GM21529 (cell line): ENCODE data around the gene NCAM2.
"Not testable (repeated sequence)": the region's sequence is repeated elsewhere in the genome, so short reads cannot be mapped to it uniquely, and the experiment has no call there.

Experiments used
- ATAC-seq: cut with Tn5 transposase; IDR thresholded peaks from one replicate; pipeline ENCODE4 v1.9.1; 2021; ENCODE audit not compliant: unreplicated experiment

NCAM2 gene

GRCh38 chr21:21101911-21102310 lies 103.7 kb downstream of the NCAM2 start:
- no peak for ATAC-seq

DNA sequence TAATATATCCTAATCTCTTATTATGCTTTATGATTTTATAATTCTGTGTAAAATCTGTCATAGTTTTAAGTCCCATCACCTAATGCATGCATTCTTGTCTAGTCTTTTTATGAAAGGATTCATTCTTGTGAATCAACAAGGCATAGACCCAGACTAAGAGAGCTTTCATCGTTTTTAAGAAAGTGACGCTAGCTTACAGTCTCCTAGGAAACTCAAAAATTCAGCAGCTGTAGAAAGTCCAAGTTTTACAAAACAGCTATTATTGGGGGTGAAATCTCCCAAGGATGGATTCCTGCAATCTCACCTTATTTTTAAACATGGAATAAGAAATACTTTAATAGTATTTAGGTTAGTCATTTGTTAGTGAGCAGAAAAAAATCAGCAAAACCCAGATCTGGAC lies 104.7 kb downstream of the NCAM2 start:
- no peak for ATAC-seq

DNA sequence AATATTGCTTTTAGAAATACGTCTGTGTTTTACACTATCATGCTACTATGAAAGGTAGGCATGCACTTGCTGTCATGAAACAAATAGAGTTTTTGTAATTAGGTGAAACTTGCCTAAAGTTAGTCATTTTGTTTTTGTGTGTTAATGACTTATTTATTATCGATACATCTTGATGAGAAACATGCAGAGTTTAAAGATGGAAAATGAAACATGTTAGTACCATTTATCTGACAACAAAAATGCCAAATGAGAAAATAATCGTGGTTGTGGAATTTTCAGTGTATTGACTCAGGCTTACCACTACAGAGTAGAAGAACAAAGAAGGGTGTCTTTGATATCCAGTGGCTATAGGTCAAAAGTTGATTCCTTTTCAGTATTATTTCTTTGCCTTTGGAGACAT lies 105.5 kb downstream of the NCAM2 start:
- ATAC-seq, result no peak

DNA sequence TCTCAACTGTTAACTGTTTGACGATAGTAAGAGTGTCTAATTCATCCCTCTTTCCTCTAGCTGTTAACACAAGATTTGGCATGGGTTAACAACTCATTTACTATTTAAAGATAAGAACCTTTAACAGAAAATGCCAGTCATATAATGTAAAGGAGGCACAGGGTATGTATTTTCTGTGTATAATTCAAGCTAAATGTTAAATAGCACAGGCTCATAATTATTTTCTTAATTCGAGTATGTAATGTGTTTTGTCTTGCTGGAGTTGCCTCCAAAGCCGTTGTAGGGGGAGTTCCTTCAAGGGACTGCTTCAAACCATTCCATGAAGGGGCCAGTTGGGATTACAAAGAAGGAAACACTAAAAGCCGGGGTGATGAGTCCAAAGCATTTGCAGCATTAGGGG lies 111.5 kb downstream of the NCAM2 start:
- ATAC-seq, result no peak

DNA sequence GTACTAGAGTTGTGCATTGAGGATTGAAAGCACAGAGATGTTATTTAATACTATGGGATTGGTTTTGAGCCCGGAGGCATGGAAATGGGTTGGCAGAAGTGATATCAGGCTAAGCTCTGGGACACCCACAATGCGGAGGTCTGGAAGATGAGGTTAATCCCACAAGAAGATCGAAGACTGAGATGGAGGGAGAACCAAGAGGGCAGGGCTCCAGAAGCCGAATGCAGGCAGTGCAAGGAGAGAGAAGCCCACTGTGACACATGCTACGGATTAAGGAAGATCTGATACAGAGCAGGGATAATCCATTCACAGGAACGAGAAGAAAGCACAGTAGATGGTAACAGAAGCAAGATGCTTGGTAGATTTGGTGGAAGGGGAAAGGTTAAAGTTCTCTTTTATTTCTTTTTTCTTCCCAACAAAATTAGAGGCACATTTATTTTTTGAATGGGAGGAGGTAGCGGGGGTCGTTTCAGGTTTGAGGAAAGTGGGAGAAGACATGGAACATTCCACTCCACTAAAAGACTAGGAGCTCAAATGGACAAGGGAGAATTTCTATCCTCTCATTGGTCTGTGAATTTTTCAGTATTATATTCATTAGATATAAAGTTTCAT lies 113.2 kb downstream of the NCAM2 start:
- ATAC-seq, result no peak

DNA sequence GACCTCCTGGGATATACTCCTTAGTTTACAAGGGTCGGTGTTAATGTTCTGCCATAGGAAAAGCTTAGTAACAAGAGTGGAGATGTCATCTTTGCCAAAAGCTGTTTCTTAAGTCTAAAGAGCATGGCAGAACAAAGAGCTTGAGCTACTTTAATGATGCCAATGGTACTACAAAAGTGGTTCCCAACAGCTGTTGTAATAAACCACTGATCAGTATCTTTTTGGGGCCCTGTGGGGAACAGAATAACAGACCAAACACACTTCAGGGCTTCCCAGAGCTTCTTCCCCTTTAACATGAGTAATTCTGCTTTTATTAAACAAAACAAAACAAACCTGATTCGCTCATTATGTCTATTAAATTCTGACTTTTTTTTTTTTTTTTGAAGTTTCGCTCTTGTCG lies 116.3 kb downstream of the NCAM2 start:
- ATAC-seq, result no peak

DNA sequence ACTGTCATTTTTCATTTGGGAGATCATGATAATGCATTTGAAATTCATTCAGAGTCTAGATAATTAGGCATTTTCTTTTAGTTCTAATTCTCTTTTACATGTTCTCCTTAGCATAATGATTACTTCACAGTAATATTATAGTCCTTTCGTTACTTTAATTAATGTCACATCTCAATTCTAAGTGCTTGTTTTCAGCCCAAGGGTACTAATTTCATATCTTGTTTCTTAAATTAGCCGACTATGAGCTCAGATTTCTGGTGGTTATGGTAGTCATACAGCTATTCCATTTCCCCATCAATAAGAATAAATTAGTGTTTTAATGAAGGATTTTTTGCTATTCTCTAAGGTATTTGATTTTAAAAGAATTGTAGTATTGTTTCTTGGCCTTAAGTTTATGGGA lies 120.9 kb downstream of the NCAM2 start:
- no peak for ATAC-seq

GRCh38 chr21:21122680-21123079 lies 124.5 kb downstream of the NCAM2 start:
- no peak for ATAC-seq

GRCh38 chr21:21132390-21132789 lies 134.2 kb downstream of the NCAM2 start:
- ATAC-seq, result no peak

DNA sequence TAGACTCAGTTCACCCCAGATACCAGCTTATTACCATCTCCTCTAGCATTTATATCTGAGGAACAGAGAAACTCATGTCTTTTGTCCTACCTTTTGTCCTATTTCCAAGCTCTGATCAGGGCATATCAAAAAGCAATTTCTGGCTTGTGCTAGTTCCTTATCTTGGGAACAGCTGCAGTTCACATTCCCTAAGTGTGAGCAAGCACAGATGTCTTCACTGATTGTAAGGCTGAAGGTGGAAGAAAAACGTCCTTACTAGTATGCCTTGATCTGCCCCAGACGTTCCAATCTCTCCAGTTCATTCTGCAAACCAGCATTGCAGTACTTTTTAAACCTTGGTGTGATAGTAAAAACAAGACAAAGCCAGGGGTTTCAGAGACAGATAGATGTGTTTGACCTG lies 139.8 kb downstream of the NCAM2 start:
- no peak for ATAC-seq

GRCh38 chr21:21146587-21147373 lies 148.6 kb downstream of the NCAM2 start:
- ATAC-seq, result no peak

DNA sequence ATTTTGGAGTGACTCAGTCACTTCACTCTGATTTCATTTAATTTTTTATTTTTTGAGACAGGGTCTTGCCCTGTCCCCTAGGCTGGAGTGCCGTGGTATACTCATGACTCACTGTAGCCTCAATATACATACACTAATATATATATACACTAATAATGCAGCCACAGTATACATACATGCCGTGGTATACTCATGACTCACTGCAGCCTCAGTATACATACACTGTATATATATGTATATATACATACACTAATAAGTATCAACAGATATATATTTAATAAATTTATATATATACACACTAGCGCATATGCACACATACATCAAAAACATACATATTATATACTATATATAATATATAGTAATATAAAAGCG lies 149.2 kb downstream of the NCAM2 start:
- ATAC-seq, result no peak

DNA sequence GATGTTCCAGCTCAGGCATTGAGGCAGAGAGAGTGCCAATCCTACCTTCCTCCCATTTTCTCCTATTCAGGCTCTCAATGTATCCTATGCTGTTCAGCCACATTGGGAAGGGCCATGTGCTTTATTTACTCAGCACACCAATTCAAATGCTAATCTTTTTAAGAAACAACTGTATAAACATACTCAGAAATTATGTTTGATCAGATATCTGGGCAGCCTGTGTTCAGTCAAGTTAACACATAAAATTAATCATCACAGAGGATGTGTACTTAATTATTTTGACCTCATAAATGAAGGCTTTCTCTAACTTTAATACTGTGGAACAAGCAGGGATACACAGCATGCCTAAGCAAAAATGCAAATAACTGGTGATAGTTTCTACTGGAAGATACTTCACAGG lies 149.8 kb downstream of the NCAM2 start:
- no peak for ATAC-seq

GRCh38 chr21:21148514-21148913 lies 150.3 kb downstream of the NCAM2 start:
- no peak for ATAC-seq

- ATAC-seq, result not testable (repeated sequence)
Observed at GRCh38 chr21:21149445-21149844, 151.2 kb downstream of the NCAM2 start.

DNA sequence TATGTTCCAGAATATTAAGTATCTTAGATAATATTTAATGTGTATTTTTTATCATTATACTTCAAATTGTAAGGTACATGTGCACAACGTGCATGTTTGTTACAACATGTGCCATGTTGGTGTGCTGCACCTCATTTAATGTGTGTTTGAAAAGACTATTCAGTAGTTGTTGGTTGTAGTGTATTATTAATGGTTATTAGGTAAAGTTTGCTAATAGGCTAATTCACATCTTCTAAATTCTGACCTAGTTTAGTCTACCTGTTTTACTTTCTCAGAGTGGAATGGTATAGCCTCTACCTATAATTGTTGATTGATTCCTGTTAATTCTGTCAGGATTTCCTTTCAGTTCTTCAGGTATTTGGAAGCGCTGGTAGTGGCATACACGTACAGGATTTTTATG lies 153.0 kb downstream of the NCAM2 start:
- ATAC-seq, result no peak

GRCh38 chr21:21156397-21156796 lies 158.2 kb downstream of the NCAM2 start:
- no peak for ATAC-seq

GRCh38 chr21:21156957-21157356 lies 158.7 kb downstream of the NCAM2 start:
- no peak for ATAC-seq

GRCh38 chr21:21158376-21158918 lies 160.2 kb downstream of the NCAM2 start:
- no peak for ATAC-seq

DNA sequence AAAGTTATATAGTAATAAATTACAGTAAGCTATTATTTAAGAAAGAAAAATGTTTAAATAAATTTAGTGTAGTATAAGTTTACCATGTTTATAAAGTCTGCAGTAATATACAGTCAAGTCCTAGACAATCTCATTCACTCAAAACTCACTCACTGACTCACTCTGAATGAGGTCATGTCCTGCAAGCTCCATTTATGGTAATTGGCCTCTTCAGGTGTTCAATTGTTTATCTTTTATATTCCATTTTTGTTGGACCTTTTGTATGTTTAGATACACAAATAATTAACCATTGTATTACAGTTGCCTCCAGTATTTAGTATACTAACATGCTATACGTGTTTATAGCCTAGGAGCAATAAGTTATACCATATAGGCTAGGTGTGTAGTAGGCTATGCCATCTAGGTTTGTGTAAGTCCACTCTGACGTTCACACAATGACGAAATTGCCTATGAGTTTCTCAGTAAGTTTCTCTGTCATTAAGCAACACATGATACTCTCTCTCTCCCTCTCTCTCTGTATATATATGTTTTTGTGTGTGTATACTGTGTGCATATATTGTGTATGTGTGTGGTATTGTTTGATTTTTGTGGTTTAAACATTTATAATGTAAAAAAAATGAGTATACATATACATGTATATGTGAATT lies 161.2 kb downstream of the NCAM2 start:
- ATAC-seq, result no peak

DNA sequence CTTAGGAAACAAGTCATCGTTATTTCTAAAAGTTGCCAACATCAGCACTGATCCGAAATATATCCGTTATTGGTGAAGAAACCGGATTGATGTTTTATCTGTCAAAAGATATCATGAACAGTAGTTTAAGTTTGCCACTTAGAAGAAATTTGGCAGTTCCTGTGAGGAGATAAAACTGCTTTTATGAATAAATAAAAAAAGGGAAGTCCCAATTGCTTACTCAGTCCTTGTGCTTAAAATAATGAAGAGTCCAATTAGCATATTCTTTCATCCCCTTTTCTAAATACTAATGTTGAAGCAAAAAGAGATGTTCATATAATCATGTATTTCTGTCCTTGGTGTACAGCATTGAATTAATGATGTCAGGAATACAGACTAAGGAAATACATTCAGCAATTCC lies 164.6 kb downstream of the NCAM2 start:
- ATAC-seq, result no peak

DNA sequence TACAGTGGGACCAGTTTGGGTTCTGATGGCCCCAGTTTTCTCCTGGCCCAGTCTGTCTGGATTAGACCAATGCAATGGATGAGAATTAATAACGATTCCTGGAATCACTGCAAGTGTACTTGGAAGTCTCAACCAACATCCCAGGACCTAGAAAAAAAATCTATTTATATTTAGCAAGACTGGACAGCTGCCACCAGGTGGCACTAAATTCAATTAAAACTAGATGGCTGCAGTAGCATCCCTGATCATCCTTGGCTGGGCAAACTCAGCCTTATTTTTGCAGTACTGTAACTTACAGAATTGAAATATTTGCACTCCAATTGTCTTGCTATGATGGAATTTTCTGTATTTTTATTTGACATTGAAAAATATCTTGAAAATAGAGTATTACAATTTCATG lies 165.7 kb downstream of the NCAM2 start:
- ATAC-seq, result no peak
